8988T (cell line): ENCODE results near the gene WDR41.

ENCODE experiments used
- DNase-seq: peaks from one replicate; pipeline ENCODE4 v3.0.0; 2011

The WDR41 gene

GRCh38 chr5:77443670-77444069, 48.4 kb downstream of the WDR41 start:
- no peak for DNase-seq

GRCh38 chr5:77438071-77438470, 54.0 kb downstream of the WDR41 start:
- DNase-seq, result no peak

- no peak for DNase-seq
Measured at GRCh38 chr5:77437194-77437593, 54.9 kb downstream of the WDR41 start.

- DNase-seq, result no peak
Measured at GRCh38 chr5:77431719-77432118, 60.4 kb downstream of the WDR41 start.

GRCh38 chr5:77431286-77431685, 60.8 kb downstream of the WDR41 start:
- DNase-seq, result no peak

- DNase-seq, result no peak
Measured at GRCh38 chr5:77430726-77431125, 61.4 kb downstream of the WDR41 start.

- no peak for DNase-seq
Measured at GRCh38 chr5:77428526-77428925, 63.6 kb downstream of the WDR41 start.

- DNase-seq, result no peak
Measured at GRCh38 chr5:77427998-77428397, 64.1 kb downstream of the WDR41 start.

GRCh38 chr5:77426670-77427069, 65.4 kb downstream of the WDR41 start:
- DNase-seq, result no peak

- no peak for DNase-seq
Measured at GRCh38 chr5:77425998-77426659, 66.0 kb downstream of the WDR41 start.

GRCh38 chr5:77425420-77425819, 66.7 kb downstream of the WDR41 start:
- DNase-seq, result no peak

- DNase-seq, result no peak
Measured at GRCh38 chr5:77424921-77425320, 67.2 kb downstream of the WDR41 start.

GRCh38 chr5:77423022-77423750, 68.9 kb downstream of the WDR41 start:
- DNase-seq, result no peak

- no peak for DNase-seq
Measured at GRCh38 chr5:77420940-77421339, 71.2 kb downstream of the WDR41 start.

- no peak for DNase-seq
Measured at GRCh38 chr5:77419644-77420582, 72.2 kb downstream of the WDR41 start.

GRCh38 chr5:77418601-77419581, 73.2 kb downstream of the WDR41 start:
- DNase-seq, result no peak

GRCh38 chr5:77418162-77418561, 74.0 kb downstream of the WDR41 start:
- no peak for DNase-seq

GRCh38 chr5:77413049-77413448, 79.1 kb downstream of the WDR41 start:
- no peak for DNase-seq

- no peak for DNase-seq
Measured at GRCh38 chr5:77409870-77410621, 82.1 kb downstream of the WDR41 start.

- no peak for DNase-seq
Measured at GRCh38 chr5:77407152-77407551, 85.0 kb downstream of the WDR41 start.

GRCh38 chr5:77402796-77403195, 89.3 kb downstream of the WDR41 start:
- DNase-seq, result no peak

- no peak for DNase-seq
Measured at GRCh38 chr5:77400645-77401044, 91.5 kb downstream of the WDR41 start.
